GM18498 (cell line): ENCODE results near the gene KCNAB1.
"Not testable (repeated sequence)": the region's sequence is repeated elsewhere in the genome, so short reads cannot be mapped to it uniquely, and the experiment has no call there.

Experiments
- ATAC-seq: cut with Tn5 transposase; IDR thresholded peaks from one replicate; pipeline ENCODE4 v1.9.1; 2021; ENCODE audit warnings: mild to moderate bottlenecking, moderate library complexity; ENCODE audit not compliant: unreplicated experiment

Gene KCNAB1

GRCh38 chr3:156120528-156121251 lies at the start of gene KCNAB1:
Gene KCNAB1 (plus strand): TSS chr3:156120578.
- no peak for ATAC-seq

GRCh38 chr3:156071031-156071430 lies 49.3 kb upstream of the KCNAB1 start:
- ATAC-seq: no peak

DNA sequence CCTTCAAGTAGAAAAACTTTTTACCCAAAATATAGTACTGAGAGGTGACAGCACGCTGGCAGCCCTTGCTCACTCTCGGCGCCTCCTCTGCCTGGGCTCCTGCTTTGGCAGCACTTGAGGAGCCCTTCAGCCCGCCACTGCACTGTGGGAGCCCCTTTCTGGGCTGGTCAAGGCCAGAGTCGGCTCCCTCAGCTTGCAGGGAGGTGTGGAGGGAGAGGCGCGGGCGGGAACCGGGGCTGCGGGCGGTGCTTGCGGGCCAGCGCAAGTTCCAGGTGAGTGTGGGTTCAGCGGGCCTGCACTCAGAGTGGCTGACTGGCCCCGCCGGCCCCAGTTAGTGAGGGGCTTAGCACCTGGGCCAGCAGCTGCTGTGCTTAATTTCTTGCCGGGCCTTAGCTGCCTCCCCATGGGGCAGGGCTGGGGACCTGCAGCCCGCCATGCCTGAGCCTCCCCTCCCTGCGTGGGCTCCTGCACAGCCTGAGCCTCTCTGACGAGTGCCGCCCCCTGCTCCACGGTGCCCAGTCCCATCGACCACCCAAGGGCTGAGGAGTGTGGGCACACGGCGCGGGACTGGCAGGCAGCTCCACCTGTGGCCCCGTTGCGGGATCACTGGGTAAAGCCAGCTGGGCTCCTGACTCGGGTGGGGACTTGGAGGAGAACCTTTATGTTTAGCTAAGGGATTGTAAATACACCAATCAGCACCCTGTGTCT lies 47.3 kb upstream of the KCNAB1 start:
- not testable (repeated sequence) for ATAC-seq

DNA sequence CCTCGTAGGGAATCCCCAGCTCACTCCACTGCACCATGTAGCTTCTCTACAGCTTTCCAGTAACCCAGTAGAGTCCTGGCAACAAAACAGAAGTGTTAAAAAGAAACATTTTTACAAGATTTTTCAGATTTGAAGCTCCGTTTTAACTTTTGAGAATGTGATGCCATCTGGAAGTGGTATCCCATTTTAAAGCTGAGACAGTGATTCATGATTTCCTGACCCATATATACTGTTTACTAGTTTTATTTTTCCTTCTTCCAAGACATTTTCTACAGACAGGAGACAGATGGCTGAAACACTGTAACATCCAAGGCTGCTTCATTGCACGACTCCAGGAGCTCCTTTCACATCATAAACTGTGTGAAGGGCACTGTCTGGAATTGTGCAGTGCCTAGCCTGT lies 30.3 kb upstream of the KCNAB1 start:
- ATAC-seq: no peak

DNA sequence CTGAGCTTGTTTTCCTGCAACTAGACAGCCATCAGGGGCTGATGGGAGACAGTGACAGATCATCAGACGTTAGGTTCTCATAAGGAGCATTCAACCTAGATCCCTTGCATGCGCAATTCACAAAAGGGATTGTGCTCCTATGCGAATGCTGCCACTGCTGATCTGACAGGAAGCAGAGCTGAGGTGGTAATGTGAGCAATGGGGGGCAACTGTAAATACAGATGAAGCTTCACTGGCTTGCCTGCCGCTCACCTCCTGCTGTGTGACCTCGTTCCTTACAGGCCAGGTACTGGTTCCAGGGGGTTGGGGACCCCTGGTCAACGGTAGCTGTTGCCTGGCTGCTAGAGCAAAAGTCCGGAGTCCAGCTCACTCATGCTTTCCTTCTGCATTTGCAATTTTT lies 26.4 kb upstream of the KCNAB1 start:
- ATAC-seq: no peak

- ATAC-seq: no peak
Measured at GRCh38 chr3:156094391-156094790, 26.0 kb upstream of the KCNAB1 start.

DNA sequence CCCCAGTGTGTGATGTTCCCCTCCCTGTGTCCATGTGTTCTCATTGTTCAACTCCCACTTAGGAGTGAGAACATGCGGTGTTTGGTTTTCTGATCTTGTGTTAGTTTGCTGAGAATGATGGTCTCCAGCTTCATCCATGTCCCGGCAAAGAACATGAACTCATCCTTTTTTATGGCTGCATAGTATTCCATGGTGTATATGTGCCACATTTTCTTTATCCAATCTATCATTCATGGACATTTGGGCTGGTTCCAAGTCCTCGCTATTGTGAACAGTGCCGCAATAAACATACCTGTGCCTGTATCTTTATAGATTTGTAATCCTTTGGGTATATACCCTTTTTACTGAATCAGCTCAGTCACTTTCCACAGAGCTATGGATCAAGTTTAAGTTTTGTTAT lies 24.7 kb upstream of the KCNAB1 start:
- ATAC-seq: not testable (repeated sequence)

DNA sequence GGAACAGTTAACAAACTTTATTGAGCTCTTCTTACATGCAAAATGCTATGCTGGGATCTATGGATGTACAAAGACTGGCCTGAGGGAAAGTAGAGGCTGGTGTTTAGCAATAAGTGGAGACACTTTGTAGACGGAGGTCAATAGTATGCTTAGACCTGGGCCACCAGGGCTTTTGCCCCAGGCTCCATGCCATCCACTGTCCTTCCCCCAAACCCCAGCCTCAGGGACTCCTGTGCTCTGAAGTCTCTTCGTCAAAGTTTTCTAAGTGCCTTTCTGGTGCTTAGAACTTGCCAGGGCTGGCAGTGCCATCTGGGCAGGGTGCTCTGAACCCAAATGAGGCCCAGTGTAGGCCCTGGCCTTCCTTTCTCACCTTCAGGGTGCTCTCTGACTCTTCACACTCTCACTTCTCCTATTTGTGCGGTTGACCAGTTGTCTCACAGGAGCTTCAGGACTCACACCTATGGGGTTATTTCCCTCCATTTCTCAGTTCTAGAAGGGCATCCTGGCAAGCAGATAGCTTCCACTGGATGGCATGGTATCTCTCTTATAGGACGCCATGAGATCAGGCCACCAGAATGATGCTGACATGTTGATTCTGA lies 21.8 kb upstream of the KCNAB1 start:
- peak; percentile 89 for ATAC-seq

DNA sequence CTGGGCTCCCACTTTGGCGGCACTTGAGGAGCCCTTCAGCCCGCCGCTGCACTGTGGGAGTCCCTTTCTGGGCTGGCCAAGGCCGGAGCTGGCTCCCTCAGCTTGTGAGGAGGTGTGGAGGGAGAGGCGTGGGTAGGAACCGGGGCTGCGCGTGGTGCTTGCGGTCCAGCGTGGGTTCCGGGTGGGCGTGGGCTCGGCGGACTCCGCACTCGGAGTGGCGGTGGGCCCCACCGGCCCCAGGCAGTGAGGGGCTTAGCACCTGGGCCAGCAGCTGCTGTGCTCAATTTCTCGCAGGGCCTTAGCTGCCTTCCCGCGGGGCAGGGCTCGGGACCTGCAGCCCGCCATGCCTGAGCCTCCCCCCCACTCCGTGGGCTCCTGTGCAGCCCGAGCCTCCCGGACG lies 21.0 kb upstream of the KCNAB1 start:
- not testable (repeated sequence) for ATAC-seq

DNA sequence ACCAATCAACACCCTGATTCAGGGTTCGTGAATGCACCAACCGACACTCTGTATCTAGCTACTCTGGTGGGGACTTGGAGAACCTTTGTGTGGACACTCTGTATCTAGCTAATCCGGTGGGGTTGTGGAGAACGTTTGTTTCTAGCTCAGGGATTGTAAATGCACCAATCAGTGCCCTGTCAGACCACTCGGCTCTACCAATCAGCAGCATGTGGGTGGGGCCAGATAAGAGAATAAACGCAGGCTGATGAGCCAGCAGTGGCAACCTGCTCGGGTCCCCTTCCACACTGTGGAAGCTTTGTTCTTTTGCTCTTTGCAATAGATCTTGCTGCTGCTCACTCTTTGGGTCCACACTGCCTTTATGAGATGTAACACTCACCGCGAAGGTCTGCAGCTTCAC lies 20.4 kb upstream of the KCNAB1 start:
- not testable (repeated sequence) for ATAC-seq

GRCh38 chr3:156102267-156102931 lies 18.0 kb upstream of the KCNAB1 start:
- ATAC-seq: no peak

DNA sequence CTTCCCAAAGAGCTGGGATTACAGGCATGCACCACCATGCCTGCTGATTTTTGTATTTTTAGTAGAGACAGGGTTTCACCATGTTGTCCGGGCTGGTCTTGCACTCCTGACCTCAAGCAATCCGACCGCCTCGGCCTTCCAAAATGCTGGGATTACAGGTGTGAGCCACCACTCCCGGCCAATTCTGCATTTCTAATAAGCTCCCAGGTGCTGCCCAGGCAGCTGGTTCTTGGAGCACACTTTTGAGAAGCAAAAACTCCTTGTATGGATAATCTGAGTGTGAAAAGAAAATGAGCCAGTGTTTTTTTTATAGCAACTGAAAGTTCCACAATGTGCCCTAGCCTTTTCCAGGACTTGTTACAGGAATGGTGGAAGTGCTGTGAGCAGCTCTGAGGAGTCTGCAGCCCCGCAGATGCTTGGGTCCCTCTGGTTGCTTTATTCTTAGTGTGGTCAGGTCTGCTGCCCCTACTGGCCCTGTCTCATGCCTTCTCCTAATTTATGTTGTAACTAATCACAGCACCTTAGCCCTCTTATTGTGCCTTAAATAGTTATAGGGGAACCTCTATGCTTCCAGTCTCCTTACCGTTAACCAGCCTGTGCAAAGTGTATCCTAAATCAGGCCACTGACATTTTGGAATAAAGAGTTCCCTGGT lies 13.5 kb upstream of the KCNAB1 start:
- no peak for ATAC-seq

DNA sequence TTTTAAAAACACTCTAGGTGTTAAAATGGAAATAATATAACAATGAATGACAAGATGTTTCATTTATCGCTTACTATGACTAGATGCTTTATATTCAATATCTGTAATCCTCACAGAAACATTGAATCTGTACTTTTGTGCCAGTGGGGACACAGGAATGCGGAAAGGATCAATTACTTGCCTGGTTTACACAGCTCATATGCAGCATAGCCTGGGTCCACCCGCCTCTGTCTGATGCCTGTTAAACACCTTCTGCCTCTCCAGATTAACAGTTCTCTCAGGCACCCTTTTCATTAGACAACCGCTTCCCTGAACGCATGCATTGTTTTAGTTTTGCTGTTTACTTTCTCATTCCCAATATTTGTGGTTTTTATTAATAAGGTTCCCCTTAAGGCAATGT lies 12.9 kb upstream of the KCNAB1 start:
- no peak for ATAC-seq

GRCh38 chr3:156108616-156109015 lies 11.8 kb upstream of the KCNAB1 start:
- no peak for ATAC-seq

- no peak for ATAC-seq
Measured at GRCh38 chr3:156109989-156110388, 10.4 kb upstream of the KCNAB1 start.

GRCh38 chr3:156126467-156126866 lies 6.1 kb downstream of the KCNAB1 start:
- no peak for ATAC-seq

DNA sequence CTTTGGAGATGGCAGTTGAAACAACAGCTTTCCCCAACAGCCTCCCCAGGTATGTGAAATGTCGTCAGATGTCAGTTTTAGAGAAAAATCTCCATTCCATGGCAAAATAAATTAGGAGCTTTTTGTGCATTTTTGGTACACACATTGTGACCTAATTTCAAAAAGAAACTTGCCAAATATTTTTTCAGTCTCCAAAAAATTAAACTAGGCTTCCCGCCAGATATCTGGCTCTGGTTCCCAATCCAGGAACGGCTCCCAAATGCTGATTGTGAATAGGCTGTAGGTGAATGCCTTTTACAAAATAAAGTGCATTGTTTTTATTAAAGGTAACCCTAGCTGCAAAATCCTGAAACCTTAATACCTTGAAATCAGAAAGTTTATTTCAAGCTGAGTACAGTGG lies 10.9 kb downstream of the KCNAB1 start:
- ATAC-seq: no peak

DNA sequence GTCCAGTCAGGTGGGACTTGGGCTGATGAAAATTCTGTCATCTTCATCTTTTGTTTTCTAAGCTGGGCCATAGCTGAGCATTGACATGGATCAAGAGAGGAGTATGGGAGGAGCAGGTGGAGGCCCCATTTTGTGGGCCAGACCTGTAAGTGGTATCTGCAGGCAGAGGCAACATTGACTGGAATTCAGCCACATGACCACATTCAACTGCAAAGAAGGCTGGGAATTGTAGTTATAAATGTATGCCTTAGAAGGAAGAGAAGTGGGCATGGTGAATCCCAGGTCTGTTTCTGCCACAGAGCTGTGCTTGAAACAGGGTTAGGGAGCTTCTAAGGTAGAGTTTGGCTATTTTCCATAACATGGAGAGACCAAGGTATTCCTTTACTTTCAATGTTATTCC lies 11.4 kb downstream of the KCNAB1 start:
- no peak for ATAC-seq

GRCh38 chr3:156132313-156132712 lies 11.9 kb downstream of the KCNAB1 start:
- ATAC-seq: no peak

GRCh38 chr3:156133076-156133475 lies 12.7 kb downstream of the KCNAB1 start:
- ATAC-seq: no peak
